WTC11 (cell line): ENCODE results near the gene SPHK1. TPM values are rescaled to one million over a fixed set of nuclear protein-coding genes. Genes with fewer than 3 reads are reported as not detected.
A peak's percentile ranks its signal among the peaks of the same experiment; 100 is the strongest.

Experiments used
- ATAC-seq: fragments of 200-7000 bp; cut with Tn5 transposase; 2 replicates; pipeline ENCODE4 v1.10.0; 2021; ENCODE audit warnings: mild to moderate bottlenecking, moderate library complexity
- CTCF ChIA-PET: fragments of 300-600 bp; sonication (Branson Sonifier 250); formaldehyde crosslinking; loops from one replicate; lab custom pipeline; 2021; ENCODE audit warnings: antibody characterized with exemption; lab: Charles Lee
- POLR2A ChIA-PET: fragments of 350-600 bp; sonication (Branson Sonifier 250); formaldehyde crosslinking; loops from one replicate; lab custom pipeline; 2021; ENCODE audit warnings: antibody characterized with exemption; lab: Charles Lee
- DNase-seq: peaks from one replicate; pipeline ENCODE4 v3.0.0; 2021; ENCODE audit warnings: low spot score
- H3K27ac Mint-ChIP-seq: 2 replicates; pipeline ENCODE4 v1.8.0; 2021; ENCODE audit warnings: mixed read lengths
- H3K27me3 Mint-ChIP-seq: 2 replicates; pipeline ENCODE4 v1.8.0; 2021; ENCODE audit warnings: low read depth, mild to moderate bottlenecking, moderate library complexity, mixed read lengths
- H3K36me3 Mint-ChIP-seq: 2 replicates; pipeline ENCODE4 v1.8.0; 2021; ENCODE audit warnings: mixed read lengths
- H3K4me1 Mint-ChIP-seq: 2 replicates; pipeline ENCODE4 v1.8.0; 2022; ENCODE audit warnings: mixed read lengths
- H3K4me3 Mint-ChIP-seq: 2 replicates; pipeline ENCODE4 v1.8.0; 2021; ENCODE audit warnings: mild to moderate bottlenecking, moderate library complexity, mixed read lengths
- H3K9me3 Mint-ChIP-seq: 2 replicates; pipeline ENCODE4 v1.8.0; 2021; ENCODE audit warnings: mixed read lengths
- ATF3 ChIP-seq: sonication (generic); formaldehyde crosslinking; conservative IDR thresholded peaks from 2 replicates; pipeline ENCODE4 v1.8.1; 2022; ENCODE audit warnings: mild to moderate bottlenecking, missing genetic modification reagents
- ATF6 ChIP-seq: sonication (generic); formaldehyde crosslinking; IDR thresholded peaks from 2 replicates; pipeline ENCODE4 v1.8.1; 2023; ENCODE audit warnings: mild to moderate bottlenecking, missing genetic modification reagents
- CREM ChIP-seq: sonication (generic); formaldehyde crosslinking; IDR thresholded peaks from 2 replicates; pipeline ENCODE4 v1.8.1; 2022; ENCODE audit warnings: mild to moderate bottlenecking, missing genetic modification reagents, moderate library complexity
- E2F5 ChIP-seq: sonication (generic); formaldehyde crosslinking; IDR thresholded peaks from 2 replicates; pipeline ENCODE4 v1.8.1; 2022; ENCODE audit warnings: mild to moderate bottlenecking, moderate library complexity, missing genetic modification reagents
- ELF4 ChIP-seq: sonication (generic); formaldehyde crosslinking; IDR thresholded peaks from 2 replicates; pipeline ENCODE4 v1.8.1; 2022; ENCODE audit warnings: low read depth, mild to moderate bottlenecking, moderate library complexity, missing genetic modification reagents
- ESRRA ChIP-seq: sonication (generic); formaldehyde crosslinking; IDR thresholded peaks from 2 replicates; pipeline ENCODE4 v1.8.1; 2022; ENCODE audit warnings: mild to moderate bottlenecking, missing genetic modification reagents, borderline replicate concordance
- FOXJ3 ChIP-seq: sonication (generic); formaldehyde crosslinking; IDR thresholded peaks from 2 replicates; pipeline ENCODE4 v1.9.0; 2021; ENCODE audit warnings: missing genetic modification reagents, mild to moderate bottlenecking, borderline replicate concordance
- FOXP1 ChIP-seq: sonication (generic); formaldehyde crosslinking; IDR thresholded peaks from 2 replicates; pipeline ENCODE4 v1.8.0; 2022; ENCODE audit warnings: missing genetic modification reagents, mild to moderate bottlenecking, moderate library complexity, borderline replicate concordance
- FOXP4 ChIP-seq: sonication (generic); formaldehyde crosslinking; IDR thresholded peaks from 2 replicates; pipeline ENCODE4 v1.8.0; 2022; ENCODE audit warnings: mild to moderate bottlenecking, missing genetic modification reagents
- GABPB1 ChIP-seq: sonication (generic); formaldehyde crosslinking; IDR thresholded peaks from 2 replicates; pipeline ENCODE4 v1.8.1; 2023; ENCODE audit warnings: mild to moderate bottlenecking, missing genetic modification reagents
- GRHL2 ChIP-seq: fragments of 250-450 bp; sonication (Bioruptor Pico); IDR thresholded peaks from 2 replicates; pipeline ENCODE4 v1.8.0; 2022; ENCODE audit warnings: mild to moderate bottlenecking, moderate library complexity; ENCODE audit not compliant: insufficient replicate concordance, severe bottlenecking
- HMGXB4 ChIP-seq: sonication (generic); formaldehyde crosslinking; IDR thresholded peaks from 2 replicates; pipeline ENCODE4 v1.8.1; 2023; ENCODE audit warnings: mild to moderate bottlenecking, moderate library complexity, missing genetic modification reagents
- IRF1 ChIP-seq: sonication (generic); formaldehyde crosslinking; IDR thresholded peaks from 2 replicates; pipeline ENCODE4 v1.8.0; 2023; ENCODE audit warnings: missing genetic modification reagents
- JAZF1 ChIP-seq: fragments of 250-450 bp; sonication (Bioruptor Pico); IDR thresholded peaks from 2 replicates; pipeline ENCODE4 v1.9.0; 2021; ENCODE audit warnings: moderate library complexity, mild to moderate bottlenecking, inconsistent platforms
- MAX ChIP-seq: sonication (generic); formaldehyde crosslinking; IDR thresholded peaks from 2 replicates; pipeline ENCODE4 v1.8.0; 2022; ENCODE audit warnings: mild to moderate bottlenecking, missing genetic modification reagents
- NFE2L1 ChIP-seq: sonication (generic); formaldehyde crosslinking; IDR thresholded peaks from 2 replicates; pipeline ENCODE4 v1.8.1; 2023; ENCODE audit warnings: missing genetic modification reagents
- NR2C2 ChIP-seq: sonication (generic); formaldehyde crosslinking; IDR thresholded peaks from 2 replicates; pipeline ENCODE4 v1.8.0; 2022; ENCODE audit warnings: mild to moderate bottlenecking, missing genetic modification reagents
- SMAD4 ChIP-seq: sonication (generic); formaldehyde crosslinking; IDR thresholded peaks from 2 replicates; pipeline ENCODE4 v1.8.0; 2022; ENCODE audit warnings: mild to moderate bottlenecking, missing genetic modification reagents
- SP1 ChIP-seq: sonication (generic); formaldehyde crosslinking; conservative IDR thresholded peaks from 2 replicates; pipeline ENCODE4 v1.8.1; 2022; ENCODE audit warnings: missing genetic modification reagents
- ZNF263 ChIP-seq: sonication (generic); formaldehyde crosslinking; IDR thresholded peaks from 2 replicates; pipeline ENCODE4 v1.8.1; 2022; ENCODE audit warnings: low read depth, mild to moderate bottlenecking, moderate library complexity, missing genetic modification reagents
- ZNF671 ChIP-seq: fragments of 250-450 bp; sonication (Bioruptor Pico); IDR thresholded peaks from 2 replicates; pipeline ENCODE4 v1.8.0; 2021; ENCODE audit warnings: mild to moderate bottlenecking
- total RNA-seq: library from RNA; stranded (reverse); gene quantifications from 3 replicates; pipeline ENCODE4 v1.2.3, GENCODE V29; 2021

SPHK1 gene
- total RNA-seq, 1 experiment from 2014 or later: 2.5 TPM

- TF ChIP-seq FOXJ3 (CRISPR knock-in tag) (no peak), NR2C2 (no peak), ATF6 (CRISPR knock-in tag) (no peak), GRHL2 (CRISPR knock-in tag) (no peak), JAZF1 (CRISPR knock-in tag) (no peak), ATF3 (CRISPR knock-in tag) (no peak), E2F5 (no peak)
Observed at GRCh38 chr17:76381633-76382350, 2.6 kb upstream of the SPHK1 start (continued).

- H3K9me3 Mint-ChIP-seq: peaks cover 3% of the 10 kb centered on the region
- ChIA-PET CTCF (interaction anchor here (1.0 to 10.6 kb wide), 15 partner anchors 8 to 299 kb away, joined by 3 to 135 read pairs (median 8); partner anchors contain the start of genes PRPSAP1 and RHBDF2), POLR2A (interaction anchor here (0.5 to 1.2 kb wide), 2 partner anchors 29 to 41 kb away, joined by 4 read pairs; partner anchors contain the start of gene PRPSAP1)
- peaks cover 9% of the 10 kb centered on the region; the same call in 1 of the 2 replicates for H3K4me1 Mint-ChIP-seq
- DNase-seq (peak; percentile 77), ATAC-seq (peak; percentile 9)
- H3K27ac Mint-ChIP-seq: no peak overlapping the region
- peak overlapping the region; percentile 92 for H3K4me3 Mint-ChIP-seq
- H3K27me3 Mint-ChIP-seq: peaks cover 49% of the 10 kb centered on the region
- H3K36me3 Mint-ChIP-seq: no peaks in the 10 kb centered on the region
- TF ChIP-seq SP1 (CRISPR knock-in tag) (no peak), GABPB1 (peak; percentile 81)
Observed at GRCh38 chr17:76382351-76382802, 2.0 kb upstream of the SPHK1 start.

GRCh38 chr17:76382803-76383545, 1.4 kb upstream of the SPHK1 start:
- ATAC-seq: peak; percentile 26
- DNase-seq: peak; percentile 68
- no peaks in the 10 kb centered on the region for H3K36me3 Mint-ChIP-seq
- ChIA-PET POLR2A (interaction anchor here (0.6 to 1.2 kb wide), 2 partner anchors 30 to 1083 kb away, joined by 4 to 5 read pairs; partner anchors contain the start of gene PRPSAP1), CTCF (interaction anchor here (0.6 to 10.6 kb wide), 19 partner anchors 8 to 408 kb away, joined by 3 to 135 read pairs (median 4); partner anchors contain the start of genes PRPSAP1 and RHBDF2)
- no peak overlapping the region for H3K27ac Mint-ChIP-seq
- H3K4me1 Mint-ChIP-seq: peaks cover 9% of the 10 kb centered on the region; the same call in 1 of the 2 replicates
- peak overlapping the region; percentile 92 for H3K4me3 Mint-ChIP-seq
- H3K9me3 Mint-ChIP-seq: no peaks in the 10 kb centered on the region
- H3K27me3 Mint-ChIP-seq: peaks cover 49% of the 10 kb centered on the region
- TF ChIP-seq FOXP1: no peak
- no peak for TF ChIP-seq NR2C2
- TF ChIP-seq GABPB1: peak; percentile 66; the same call in 1 of the 2 replicates
- TF ChIP-seq MAX: peak; percentile 62; the same call in 1 of the 2 replicates
- peak; percentile 49; the same call in 1 of the 2 replicates for TF ChIP-seq ZNF263 (CRISPR knock-in tag)
- TF ChIP-seq SP1 (CRISPR knock-in tag): 0 out of 2 replicates have a peak, but pooled peaks have one; percentile 33
- TF ChIP-seq HMGXB4 (CRISPR knock-in tag): peak; percentile 68; the same call in 1 of the 2 replicates
- 0 out of 2 replicates have a peak, but pooled peaks have one; percentile 25 for TF ChIP-seq ESRRA (CRISPR knock-in tag)
- TF ChIP-seq SMAD4: no peak
- TF ChIP-seq ELF4 (CRISPR knock-in tag): 0 out of 2 replicates have a peak, but pooled peaks have one; percentile 12
- no peak for TF ChIP-seq IRF1 (CRISPR knock-in tag)
- TF ChIP-seq ZNF671 (CRISPR knock-in tag): no peak
- 0 out of 2 replicates have a peak, but pooled peaks have one; percentile 23 for TF ChIP-seq FOXP4 (CRISPR knock-in tag)
- TF ChIP-seq NFE2L1: peak; percentile 68; the same call in 1 of the 2 replicates
- 0 out of 2 replicates have a peak, but pooled peaks have one; percentile 33 for TF ChIP-seq CREM (CRISPR knock-in tag)
